Thyroid gland (tissue), 4 donors: ENCODE measurements around the gene PROK1.

Experiments used
- POLR2A ChIP-seq, 2 donors: fragments of 450-650 bp; IDR thresholded peaks; one replicate each; pipeline ENCODE4 v1.6.1; 2017; ENCODE audit warnings: antibody characterized with exemption in 2 of 2, mild to moderate bottlenecking in 2 of 2, moderate library complexity in 1 of 2
- TF ChIP-seq, protein P1 (sequence below), 6 experiments: fragments of 200-600 bp in 3 of 6; fragments of 450-650 bp in 3 of 6; sonication (generic) in 3 of 6; IDR thresholded peaks; one replicate each; pipeline ENCODE4 v1.5.1; 2016 to 2019; ENCODE audit warnings: antibody characterized with exemption in 6 of 6, mild to moderate bottlenecking in 2 of 6, inconsistent platforms in 1 of 6, moderate library complexity in 1 of 6

DNA sequence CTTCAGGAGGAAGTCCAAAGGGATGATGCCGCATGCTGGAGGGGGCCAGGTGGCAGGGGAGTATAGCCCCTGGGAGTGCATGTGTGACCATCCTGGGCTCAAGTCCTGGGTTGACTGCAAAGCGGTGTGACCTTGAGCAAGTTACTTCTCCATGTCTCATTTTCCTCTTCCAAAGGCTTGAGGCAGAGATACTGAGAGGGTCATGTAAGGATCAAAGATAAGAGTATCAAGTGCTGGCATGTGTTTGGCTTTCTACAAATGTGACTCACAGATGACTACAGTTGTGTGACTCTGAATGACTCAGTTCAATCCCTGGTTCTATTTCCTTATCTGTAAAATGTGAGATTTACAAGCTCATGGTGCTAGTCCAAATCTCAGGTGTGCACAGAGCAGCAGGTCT, 26.1 kb downstream of the PROK1 start:
- no peak for TF ChIP-seq POLR2A (IDR thresholded peaks at IDR 0.05)
- TF ChIP-seq, protein P1, sequence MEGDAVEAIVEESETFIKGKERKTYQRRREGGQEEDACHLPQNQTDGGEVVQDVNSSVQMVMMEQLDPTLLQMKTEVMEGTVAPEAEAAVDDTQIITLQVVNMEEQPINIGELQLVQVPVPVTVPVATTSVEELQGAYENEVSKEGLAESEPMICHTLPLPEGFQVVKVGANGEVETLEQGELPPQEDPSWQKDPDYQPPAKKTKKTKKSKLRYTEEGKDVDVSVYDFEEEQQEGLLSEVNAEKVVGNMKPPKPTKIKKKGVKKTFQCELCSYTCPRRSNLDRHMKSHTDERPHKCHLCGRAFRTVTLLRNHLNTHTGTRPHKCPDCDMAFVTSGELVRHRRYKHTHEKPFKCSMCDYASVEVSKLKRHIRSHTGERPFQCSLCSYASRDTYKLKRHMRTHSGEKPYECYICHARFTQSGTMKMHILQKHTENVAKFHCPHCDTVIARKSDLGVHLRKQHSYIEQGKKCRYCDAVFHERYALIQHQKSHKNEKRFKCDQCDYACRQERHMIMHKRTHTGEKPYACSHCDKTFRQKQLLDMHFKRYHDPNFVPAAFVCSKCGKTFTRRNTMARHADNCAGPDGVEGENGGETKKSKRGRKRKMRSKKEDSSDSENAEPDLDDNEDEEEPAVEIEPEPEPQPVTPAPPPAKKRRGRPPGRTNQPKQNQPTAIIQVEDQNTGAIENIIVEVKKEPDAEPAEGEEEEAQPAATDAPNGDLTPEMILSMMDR (IDR thresholded peaks at IDR 0.05): no peak
